Stimulated activated CD8-positive, alpha-beta memory T cell treated with anti-CD3 and anti-CD28 coated beads, Interleukin-15, amount 100 ng/mL, for 1 hour (primary cell): ENCODE results near the gene LPIN1.

Source experiments
- DNase-seq: peaks from one replicate; pipeline ENCODE4 v3.0.0-alpha.2; 2020; ENCODE audit warnings: low read depth

Gene LPIN1

GRCh38 chr2:11865805-11866204 is 119.4 kb downstream of the LPIN1 start:
- DNase-seq: no peak

DNA sequence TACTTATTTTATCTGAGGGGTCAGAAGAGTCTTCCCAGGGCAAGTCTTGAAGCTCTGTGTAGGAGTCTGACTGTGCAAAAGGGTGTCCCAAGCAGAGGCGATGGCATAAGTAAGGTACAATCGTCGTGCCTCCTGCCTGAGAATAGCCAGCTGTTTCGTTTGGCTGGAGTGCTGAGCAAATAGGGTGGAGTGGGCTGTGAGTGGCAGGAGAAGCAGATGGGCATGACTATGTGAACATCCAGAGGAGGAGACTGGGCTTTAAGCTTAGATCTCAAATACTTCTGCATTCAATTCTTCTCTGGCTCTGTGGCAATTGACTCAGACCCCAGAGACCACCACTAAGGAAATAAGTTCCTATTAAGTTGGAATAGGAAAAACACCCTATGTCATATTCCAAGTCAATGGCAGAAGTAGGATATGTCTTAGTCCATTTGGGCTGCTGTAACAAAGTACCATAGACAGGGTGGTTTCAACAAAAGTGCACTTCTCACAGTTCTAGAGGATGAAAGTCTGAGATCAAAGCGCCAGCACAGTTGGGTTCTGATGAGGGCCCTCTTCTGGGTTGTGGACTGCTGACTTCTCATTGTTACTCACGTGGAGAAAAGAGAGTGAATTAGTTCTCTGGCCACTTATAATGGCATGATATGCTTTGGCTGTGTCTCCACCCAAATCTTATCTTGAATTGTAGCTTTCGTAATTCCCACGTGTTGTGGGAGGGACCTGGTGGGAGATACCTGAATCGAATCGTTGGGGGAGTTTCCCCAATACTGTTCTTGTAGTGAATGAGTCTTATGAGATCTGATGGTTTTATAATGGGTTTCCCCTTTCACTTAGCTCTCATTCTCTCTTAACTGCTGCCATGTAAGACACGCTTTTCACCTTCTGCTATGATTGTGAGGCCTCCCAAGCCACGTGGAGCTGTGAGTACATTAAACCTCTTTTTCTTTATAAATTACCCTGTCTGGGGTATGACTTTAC is 120.2 kb downstream of the LPIN1 start:
- no peak for DNase-seq

DNA sequence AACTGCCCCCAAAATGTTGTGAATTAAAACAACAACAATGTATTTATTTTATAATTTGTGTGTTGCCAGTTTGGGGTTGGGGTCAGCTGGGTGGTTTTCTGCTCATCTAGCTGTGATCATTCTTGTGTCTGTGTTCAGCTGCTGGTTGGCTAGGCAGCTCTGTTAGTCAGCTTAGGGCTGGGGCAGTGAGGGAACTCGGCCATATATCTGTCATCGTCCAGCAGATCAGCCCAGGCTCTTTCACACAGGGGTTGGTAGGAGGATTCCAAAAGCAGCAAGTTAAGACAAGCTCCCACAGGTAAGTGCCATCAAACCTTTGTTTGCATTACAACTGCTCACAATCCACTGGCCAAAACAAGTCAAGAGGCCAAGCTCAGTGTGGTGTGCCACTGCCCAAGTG is 121.5 kb downstream of the LPIN1 start:
- no peak for DNase-seq

- DNase-seq: no peak
These were observed 123.1 kb downstream of the LPIN1 start for GRCh38 chr2:11869391-11869991.

DNA sequence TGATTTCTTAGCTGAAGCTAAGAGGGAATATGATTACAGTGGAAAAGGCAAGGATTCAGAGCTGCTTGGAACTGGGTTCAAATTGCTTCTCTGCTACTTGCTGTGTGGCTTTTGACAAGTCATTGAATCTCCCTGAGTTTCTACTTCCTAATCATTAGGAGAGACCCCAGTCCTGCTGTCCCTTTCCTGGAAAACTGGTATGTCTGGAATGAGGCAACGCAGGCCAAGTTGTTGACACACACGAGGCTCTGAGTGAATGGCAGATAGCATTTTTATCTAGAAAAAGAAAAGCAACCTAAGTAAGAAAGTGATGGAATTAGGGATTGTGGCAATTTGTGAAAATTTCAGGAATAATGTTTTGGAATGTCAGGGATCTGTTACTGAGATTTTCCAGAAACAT is 123.6 kb downstream of the LPIN1 start:
- no peak for DNase-seq

GRCh38 chr2:11870584-11870983 is 124.2 kb downstream of the LPIN1 start:
- DNase-seq: no peak

- no peak for DNase-seq
These were observed 125.0 kb downstream of the LPIN1 start for GRCh38 chr2:11871421-11871820.

DNA sequence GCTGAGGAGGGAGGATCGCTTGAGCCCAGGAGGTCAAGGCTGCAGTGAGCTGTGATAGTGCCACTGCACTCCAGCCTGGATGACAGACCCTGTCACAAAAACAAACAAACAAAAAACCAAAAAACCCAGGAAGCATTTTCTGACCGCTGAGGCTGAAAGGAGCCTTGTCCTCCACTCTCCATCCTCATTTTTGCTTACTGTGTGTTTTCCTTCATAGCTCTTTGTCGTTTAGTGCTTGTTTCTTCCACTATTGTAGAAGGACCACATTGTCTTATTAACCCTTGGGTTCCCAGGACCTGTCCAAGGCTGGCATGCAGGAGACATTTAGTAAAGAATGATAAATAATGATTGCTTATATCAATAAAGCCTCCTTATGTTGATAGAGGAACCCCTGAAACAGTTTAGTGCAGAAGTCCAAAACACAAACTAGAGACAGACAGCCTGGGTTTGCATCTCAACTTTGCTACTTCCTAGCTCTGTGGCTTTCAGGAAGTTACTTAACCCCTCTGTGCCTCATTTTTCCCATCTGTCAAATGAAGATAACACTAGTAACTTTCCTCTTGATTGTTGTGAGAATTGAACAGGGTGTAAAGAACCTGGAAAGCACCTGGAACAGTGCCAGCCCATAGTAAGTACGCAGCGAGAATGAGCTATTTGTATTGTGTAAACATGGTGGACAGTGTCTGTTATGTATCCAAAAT is 126.0 kb downstream of the LPIN1 start:
- no peak for DNase-seq

DNA sequence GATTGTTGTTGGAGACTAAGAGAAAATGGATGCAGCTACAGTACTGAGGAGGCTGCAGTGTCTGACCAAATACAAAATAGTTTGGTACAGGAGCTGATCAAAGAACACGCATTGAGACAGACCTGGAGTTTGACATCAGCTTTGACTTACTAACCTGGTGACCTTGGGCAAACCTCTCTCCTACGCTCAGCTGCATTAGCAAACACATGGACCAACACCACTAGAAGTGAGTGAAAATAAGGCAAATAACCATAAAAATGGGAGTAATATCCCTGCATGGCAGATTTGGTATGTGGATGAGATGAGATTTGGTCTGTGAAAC is 126.5 kb downstream of the LPIN1 start:
- DNase-seq: no peak

GRCh38 chr2:11873356-11874154 is 127.1 kb downstream of the LPIN1 start:
- DNase-seq: no peak

- DNase-seq: no peak
These were observed 128.4 kb downstream of the LPIN1 start for GRCh38 chr2:11874861-11875260.

- DNase-seq: no peak
These were observed 129.0 kb downstream of the LPIN1 start for GRCh38 chr2:11875481-11875880.

DNA sequence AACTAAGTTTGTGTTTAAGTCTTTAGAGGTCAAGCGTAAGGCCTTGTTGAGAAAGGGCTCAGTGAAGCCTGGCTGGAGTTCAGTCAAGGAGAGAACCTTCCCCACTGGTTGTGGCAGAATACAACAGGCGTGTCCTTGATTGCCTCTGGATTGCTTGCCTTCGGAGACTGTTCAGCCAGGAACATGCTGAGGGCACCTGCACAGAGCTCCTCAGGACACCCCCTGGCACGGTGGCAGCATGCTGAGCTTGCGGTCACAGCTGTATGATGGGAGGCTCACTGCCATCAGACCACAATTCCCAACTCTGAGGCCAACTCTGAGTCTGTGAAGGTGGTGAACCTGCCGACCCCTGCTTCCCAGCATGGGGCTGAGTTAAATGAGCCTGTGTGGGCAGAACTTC is 130.0 kb downstream of the LPIN1 start:
- DNase-seq: no peak

DNA sequence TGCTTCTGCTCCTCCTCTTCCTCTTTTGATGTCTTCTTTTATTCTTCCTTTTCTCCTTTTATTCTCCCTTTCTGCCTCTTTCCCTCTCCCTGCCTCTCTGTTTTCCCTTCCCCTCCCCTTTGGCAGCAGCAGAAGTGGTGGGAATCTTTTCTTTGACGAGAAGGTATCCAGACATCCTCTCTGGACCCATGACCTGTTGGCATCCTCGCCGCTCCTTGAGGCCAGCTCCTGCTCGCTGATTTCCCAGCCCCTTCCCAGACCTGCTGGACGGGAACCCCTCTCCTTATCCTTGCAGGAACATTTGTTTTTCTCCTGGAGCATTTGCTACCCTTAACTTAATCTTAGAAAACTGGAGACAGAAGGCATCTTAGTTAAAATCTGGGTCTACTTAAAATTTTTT is 130.5 kb downstream of the LPIN1 start:
- no peak for DNase-seq
